ENCODE measurements around the gene DNAJB4. TPM values are rescaled to one million over a fixed set of nuclear protein-coding genes. Genes with fewer than 3 reads are reported as not detected.

Gene DNAJB4
- total RNA-seq, 1 donor from 2014 or later = 20.1 TPM

- H3K27ac ChIP-seq = no peak overlapping the region
- no peaks in the 10 kb centered on the region for H3K4me1 ChIP-seq
- H3K9me3 ChIP-seq = no peaks in the 10 kb centered on the region
- TF ChIP-seq, protein P1, sequence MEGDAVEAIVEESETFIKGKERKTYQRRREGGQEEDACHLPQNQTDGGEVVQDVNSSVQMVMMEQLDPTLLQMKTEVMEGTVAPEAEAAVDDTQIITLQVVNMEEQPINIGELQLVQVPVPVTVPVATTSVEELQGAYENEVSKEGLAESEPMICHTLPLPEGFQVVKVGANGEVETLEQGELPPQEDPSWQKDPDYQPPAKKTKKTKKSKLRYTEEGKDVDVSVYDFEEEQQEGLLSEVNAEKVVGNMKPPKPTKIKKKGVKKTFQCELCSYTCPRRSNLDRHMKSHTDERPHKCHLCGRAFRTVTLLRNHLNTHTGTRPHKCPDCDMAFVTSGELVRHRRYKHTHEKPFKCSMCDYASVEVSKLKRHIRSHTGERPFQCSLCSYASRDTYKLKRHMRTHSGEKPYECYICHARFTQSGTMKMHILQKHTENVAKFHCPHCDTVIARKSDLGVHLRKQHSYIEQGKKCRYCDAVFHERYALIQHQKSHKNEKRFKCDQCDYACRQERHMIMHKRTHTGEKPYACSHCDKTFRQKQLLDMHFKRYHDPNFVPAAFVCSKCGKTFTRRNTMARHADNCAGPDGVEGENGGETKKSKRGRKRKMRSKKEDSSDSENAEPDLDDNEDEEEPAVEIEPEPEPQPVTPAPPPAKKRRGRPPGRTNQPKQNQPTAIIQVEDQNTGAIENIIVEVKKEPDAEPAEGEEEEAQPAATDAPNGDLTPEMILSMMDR (IDR thresholded peaks at IDR 0.05) = no peak
- intact Hi-C loops (cut with DNase I) = no loop called here
- no peak for DNase-seq (ENCODE audit: low spot score in 2 of 2)
- H3K36me3 ChIP-seq = no peaks in the 10 kb centered on the region
- no peaks in the 10 kb centered on the region for H3K27me3 ChIP-seq
- no peak overlapping the region for H3K4me3 ChIP-seq
Observed at GRCh38 chr1:78038071-78038470, 33.3 kb downstream of the DNAJB4 start.

DNA sequence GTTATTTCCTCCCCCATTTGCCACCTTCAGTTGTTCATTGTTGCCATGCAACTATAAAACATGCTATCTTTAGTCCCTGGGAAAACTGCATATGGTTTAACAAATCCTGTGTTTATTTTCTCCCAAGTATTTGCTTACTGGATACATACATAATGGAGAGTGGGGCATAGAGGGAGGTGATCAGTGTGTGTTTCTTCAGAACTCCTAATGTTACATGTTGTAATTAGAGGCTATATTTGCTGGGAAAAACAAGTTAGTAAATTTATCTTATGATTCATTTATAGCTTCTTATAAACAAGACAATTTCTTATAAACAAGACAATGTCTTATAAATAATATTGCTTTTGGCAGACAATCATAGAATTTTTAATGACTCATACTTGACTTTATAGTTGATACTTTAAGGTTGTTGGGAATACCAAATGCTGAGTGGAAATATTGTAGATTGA is 33.8 kb downstream of the DNAJB4 start:
- no peak for DNase-seq (ENCODE audit: low spot score in 2 of 2)
- H3K36me3 ChIP-seq = no peaks in the 10 kb centered on the region
- no peaks in the 10 kb centered on the region for H3K27me3 ChIP-seq
- no peak overlapping the region for H3K27ac ChIP-seq
- H3K4me3 ChIP-seq = no peak overlapping the region
- TF ChIP-seq, protein P1 (IDR thresholded peaks at IDR 0.05) = no peak
- H3K4me1 ChIP-seq = no peaks in the 10 kb centered on the region
- H3K9me3 ChIP-seq = no peaks in the 10 kb centered on the region
- intact Hi-C loops (cut with DNase I) = no loop called here

DNA sequence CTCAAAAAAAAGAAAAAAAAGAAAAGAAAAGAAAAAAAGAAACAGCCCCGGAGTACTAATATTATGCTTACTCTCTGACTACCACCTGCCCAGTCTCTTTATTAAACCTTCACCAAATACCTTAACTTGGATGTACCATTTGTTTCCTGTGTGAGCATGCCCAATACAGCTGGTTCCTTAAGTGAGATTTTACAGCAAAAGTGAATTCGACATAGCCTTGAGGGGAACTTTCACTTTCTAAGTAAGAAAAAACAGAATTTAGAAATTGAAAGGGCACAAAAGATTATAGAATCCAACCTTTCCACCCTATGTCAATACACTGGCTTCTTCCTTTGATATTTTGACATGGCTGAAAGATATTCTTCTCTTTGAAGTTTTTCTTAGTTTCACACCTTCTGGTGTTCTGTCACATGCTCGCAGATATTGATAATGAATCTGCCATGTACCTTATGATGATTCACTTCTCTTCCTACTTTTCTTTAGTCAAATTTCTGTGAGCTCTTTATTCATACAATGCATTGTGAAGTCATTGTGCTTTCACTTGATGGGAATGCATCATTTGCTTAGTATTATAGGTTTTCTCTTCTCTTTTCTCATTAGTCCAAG is 35.8 kb downstream of the DNAJB4 start:
- no peaks in the 10 kb centered on the region for H3K27me3 ChIP-seq
- intact Hi-C loops (cut with DNase I) = no loop called here
- no peaks in the 10 kb centered on the region for H3K36me3 ChIP-seq
- H3K27ac ChIP-seq = no peak overlapping the region
- DNase-seq (ENCODE audit: low spot score in 2 of 2) = no peak
- TF ChIP-seq, protein P1 (IDR thresholded peaks at IDR 0.05) = no peak
- H3K4me3 ChIP-seq = no peak overlapping the region
- no peaks in the 10 kb centered on the region for H3K9me3 ChIP-seq
- H3K4me1 ChIP-seq = no peaks in the 10 kb centered on the region

DNA sequence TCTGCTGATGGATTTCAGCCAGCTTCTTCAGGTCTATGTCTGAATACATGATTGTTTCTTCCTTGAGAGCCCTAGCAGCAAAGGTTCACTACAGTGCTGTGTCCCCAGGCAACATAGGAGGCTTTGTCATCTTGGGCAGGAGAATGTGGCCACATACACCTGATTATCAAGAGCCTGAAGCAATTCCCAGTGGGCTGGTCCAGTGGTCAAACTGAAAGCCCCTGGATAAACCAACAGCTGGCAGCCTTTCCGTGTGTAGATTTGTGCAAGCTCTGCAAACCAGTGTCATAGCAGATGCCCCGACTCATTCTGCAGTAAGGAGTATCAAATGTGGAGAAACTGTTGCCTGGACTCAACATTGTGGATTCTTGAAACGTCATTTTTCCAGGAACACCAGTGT is 38.7 kb downstream of the DNAJB4 start:
- intact Hi-C loops (cut with DNase I) = no loop called here
- H3K9me3 ChIP-seq = no peaks in the 10 kb centered on the region
- no peak overlapping the region for H3K27ac ChIP-seq
- H3K4me1 ChIP-seq = peaks cover 0 to 4% of the 10 kb centered on the region in 2 donors
- no peak for DNase-seq (ENCODE audit: low spot score in 2 of 2)
- no peaks in the 10 kb centered on the region for H3K27me3 ChIP-seq
- TF ChIP-seq, protein P1 (IDR thresholded peaks at IDR 0.05) = no peak
- no peaks in the 10 kb centered on the region for H3K36me3 ChIP-seq
- H3K4me3 ChIP-seq = no peak overlapping the region

DNA sequence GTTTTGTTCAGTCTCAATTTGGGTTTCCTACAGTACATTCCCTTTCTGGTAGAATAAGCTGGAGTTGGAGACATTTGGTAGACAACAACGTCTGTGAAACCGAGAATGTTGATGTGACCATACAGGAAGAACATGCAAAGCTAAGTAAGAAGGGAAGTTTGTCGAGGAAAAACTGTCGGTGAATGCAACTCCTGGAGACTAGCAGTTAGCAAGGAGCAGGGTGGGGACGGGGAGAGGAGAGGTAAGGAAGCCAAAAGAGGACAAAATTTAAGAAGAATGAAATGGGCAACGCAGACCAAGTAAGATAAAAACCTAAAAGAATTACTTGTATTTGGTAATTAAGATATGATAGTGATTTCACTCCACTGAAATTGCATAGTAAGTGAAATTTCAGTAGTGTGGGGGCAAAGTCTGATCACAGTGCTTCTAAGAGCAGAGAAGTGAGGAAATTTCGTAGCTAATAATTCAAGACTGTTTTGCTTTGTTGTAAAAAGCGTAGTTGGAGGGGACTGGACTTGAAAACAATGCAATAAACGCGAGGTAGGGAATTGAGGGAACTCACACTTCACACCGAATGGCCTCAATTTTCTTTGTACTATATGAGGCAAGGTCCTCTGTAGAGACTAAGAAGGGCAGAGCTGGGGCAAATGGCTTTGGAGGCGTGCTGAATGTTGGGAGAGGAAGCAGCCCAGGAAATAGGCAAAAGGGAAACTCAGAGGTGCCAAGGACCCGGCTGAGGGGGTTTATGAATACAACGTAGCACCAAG is 40.2 kb downstream of the DNAJB4 start:
- intact Hi-C loops (cut with DNase I) = loop anchor here (5.0 kb wide), 1 partner anchor 67 kb away; no protein-coding TSS in a partner anchor
- Histone ChIP-seq H3K4me3 (peak overlapping the region; percentile 65 to 77), H3K27me3 (no peaks in the 10 kb centered on the region), H3K4me1 (peaks cover 0 to 4% of the 10 kb centered on the region in 2 donors), H3K9me3 (no peaks in the 10 kb centered on the region), H3K27ac (peak overlapping the region; percentile 10 to 28), H3K36me3 (no peaks in the 10 kb centered on the region)
- TF ChIP-seq, protein P1 (IDR thresholded peaks at IDR 0.05) = no peak
- DNase-seq (ENCODE audit: low spot score in 2 of 2) = no peak
